Right lobe of liver (tissue), 6 donors: Measurements from ENCODE around the gene JAK2. TPM values are rescaled to one million over a fixed set of nuclear protein-coding genes. Genes with fewer than 3 reads are reported as not detected.

ENCODE experiments used
- ATAC-seq, 4 donors: fragments of 200-7000 bp; cut with Tn5 transposase; one replicate each; pipeline ENCODE4 v1.9.1; 2020; ENCODE audit warnings: mild to moderate bottlenecking in 4 of 4, moderate library complexity in 4 of 4
- DNase-seq, 3 donors: peaks; one replicate each; pipeline ENCODE4 v3.0.0-alpha.2; 2020
- H3K27ac ChIP-seq, 3 donors: fragments of 200-600 bp; one replicate each; pipeline ENCODE4 v1.8.0; 2022
- H3K27me3 ChIP-seq, 2 donors: fragments of 200-600 bp; one replicate each; pipeline ENCODE4 v1.8.0; 2022
- H3K36me3 ChIP-seq, 4 donors: fragments of 200-600 bp; sonication (generic) in 1 of 4; one replicate each; pipeline versions ENCODE4 v1.5.1 to v1.8.0; 2017 to 2022; ENCODE audit warnings: control low read depth in 1 of 4
- H3K4me1 ChIP-seq, 4 donors: fragments of 200-600 bp; sonication (generic) in 1 of 4; one replicate each; pipeline versions ENCODE4 v1.5.1 to v1.8.0; 2017 to 2022; ENCODE audit warnings: control low read depth in 1 of 4
- H3K4me3 ChIP-seq, 3 donors: fragments of 200-600 bp; one replicate each; pipeline ENCODE4 v1.8.0; 2022
- H3K9me3 ChIP-seq, 4 donors: fragments of 200-600 bp; sonication (generic) in 1 of 4; one replicate each; pipeline versions ENCODE4 v1.5.1 to v1.8.0; 2017 to 2022; ENCODE audit warnings: control low read depth in 1 of 4
- CTCF ChIP-seq, 4 donors: fragments of 200-600 bp in 3 of 4; fragments of 450-650 bp in 1 of 4; IDR thresholded peaks; one replicate each; pipeline versions ENCODE4 v1.5.1 to v1.8.0; 2016 to 2022; ENCODE audit warnings: antibody characterized with exemption in 4 of 4, mild to moderate bottlenecking in 2 of 4
- POLR2A ChIP-seq: fragments of 450-650 bp; IDR thresholded peaks from one replicate; pipeline ENCODE4 v1.6.1; 2017; ENCODE audit warnings: antibody characterized with exemption, mild to moderate bottlenecking
- WGBS: methylation state at CpG from one replicate; pipeline ENCODE4 v1.1.6; 2018; ENCODE audit warnings: low coverage, low lambda C conversion rate; ENCODE audit not compliant: insufficient coverage; ENCODE audit errors: missing lambda C conversion rate; 5-methylcytosine and 5-hydroxymethylcytosine counted together
- intact Hi-C, 2 donors: fragments of 100-400 bp; cut with DNase I; formaldehyde crosslinking; loops; one replicate each; pipeline versions ENCODE4 v1.11.2 to v1.14.1; 2022
- total RNA-seq, 6 experiments: library from RNA; depleted of rRNA in 2 of 6; stranded (reverse); fragments of >200 nt in 2 of 6; fragmentation: NEBNext Ultra II Directional in 3 of 6; extraction: Animal tissue kit (Norgen Biotek cat#: 25700) in 3 of 6; gene quantifications; one replicate each; pipeline versions ENCODE4 v1.1.0 to v1.2.4, GENCODE V29; 2016 to 2023
- donor health status: DM: no; HTN: yes; CAD: no.
- donor health status: DM: no; HTN: no; CAD: no.
- donor health status: DM: no; HTN: no; CAD: no.
- donor health status: DM: no; HTN: yes; CAD: no.
- donor health status: DM: no; HTN: yes; CAD: no.

The JAK2 gene
- total RNA-seq, 6 experiments from 2014 or later, result 3.6 to 6.5 (median 4.4) TPM

GRCh38 chr9:4973246-4973645 is 11.8 kb upstream of the JAK2 start:
- intact Hi-C loops, result no loop called here
- Histone ChIP-seq H3K27ac (no peak overlapping the region), H3K4me1 (no peaks in the 10 kb centered on the region), H3K9me3 (no peaks in the 10 kb centered on the region), H3K36me3 (no peaks in the 10 kb centered on the region), H3K4me3 (no peak overlapping the region), H3K27me3 (no peaks in the 10 kb centered on the region)
- WGBS, result 69% methylated on average over 1 of the region's 1 CpG
- TF ChIP-seq CTCF (IDR thresholded peaks at IDR 0.05) (no peak), POLR2A (no peak)
- no peak for DNase-seq
- ATAC-seq, result no peak

GRCh38 chr9:4973902-4974301 is 11.2 kb upstream of the JAK2 start:
- 31% methylated on average over 1 of the region's 1 CpG for WGBS
- Histone ChIP-seq H3K27me3 (no peaks in the 10 kb centered on the region), H3K4me3 (no peak overlapping the region), H3K36me3 (no peaks in the 10 kb centered on the region), H3K4me1 (no peaks in the 10 kb centered on the region), H3K9me3 (no peaks in the 10 kb centered on the region), H3K27ac (no peak overlapping the region)
- DNase-seq, result no peak
- TF ChIP-seq CTCF (IDR thresholded peaks at IDR 0.05) (no peak), POLR2A (no peak)
- intact Hi-C loops, result no loop called here
- peak in 1 of 4 donors; percentile 53 for ATAC-seq

- intact Hi-C loops, result no loop called here
- no peak overlapping the region for H3K4me3 ChIP-seq
- H3K36me3 ChIP-seq, result no peaks in the 10 kb centered on the region
- H3K27me3 ChIP-seq, result no peaks in the 10 kb centered on the region
- DNase-seq, result no peak
- TF ChIP-seq POLR2A, result no peak
- no peak for TF ChIP-seq CTCF (IDR thresholded peaks at IDR 0.05)
- no peak for ATAC-seq
- peaks cover 0 to 6% (median 0%) of the 10 kb centered on the region in 4 donors for H3K4me1 ChIP-seq
- 91% methylated on average over 2 of the region's 2 CpGs for WGBS
- no peak overlapping the region for H3K27ac ChIP-seq
- H3K9me3 ChIP-seq, result no peaks in the 10 kb centered on the region
These were observed 5.8 kb upstream of the JAK2 start for GRCh38 chr9:4979239-4979638.

GRCh38 chr9:4980086-4980727 is 4.9 kb upstream of the JAK2 start:
- Histone ChIP-seq H3K4me3 (no peak overlapping the region), H3K27ac (no peak overlapping the region), H3K27me3 (no peaks in the 10 kb centered on the region), H3K4me1 (peaks cover 0 to 6% (median 0%) of the 10 kb centered on the region in 4 donors), H3K9me3 (no peaks in the 10 kb centered on the region), H3K36me3 (no peaks in the 10 kb centered on the region)
- intact Hi-C loops, result no loop called here
- ATAC-seq (no peak), DNase-seq (no peak)
- no peak for TF ChIP-seq POLR2A
- no peak for TF ChIP-seq CTCF (IDR thresholded peaks at IDR 0.05)
- 67% methylated on average over 4 of the region's 4 CpGs for WGBS
